ENCODE results near the gene ZFP37. TPM values are rescaled to one million over a fixed set of nuclear protein-coding genes. Genes with fewer than 3 reads are reported as not detected.
"Not testable (repeated sequence)": the region's sequence is repeated elsewhere in the genome, so short reads cannot be mapped to it uniquely, and the experiment has no call there.

The ZFP37 gene
- total RNA-seq = 5.9 and 7.0 TPM in 2 replicates
- long read RNA-seq, full-length matches to known transcripts = 20 of 22 reads
- long read RNA-seq, partial matches to known transcripts = 0 of 22 reads
- long read RNA-seq, other reads (novel, unspliced or antisense) = 2 of 22 reads

GRCh38 chr9:113056191-113057106, at the start of gene ZFP37:
ZFP37 (minus strand) TSS chr9:113056724; CDS start chr9:113056688, 36 bp downstream.
- no peak for TF ChIP-seq CTCF (IDR thresholded peaks at IDR 0.05)

GRCh38 chr9:113105345-113105744, 48.8 kb upstream of the ZFP37 start:
- not testable (repeated sequence) for H3K27ac Mint-ChIP-seq (ENCODE audit: unreplicated experiment); DNase-seq (ENCODE audit: extremely low spot score, unreplicated experiment); H3K4me1 Mint-ChIP-seq (ENCODE audit: unreplicated experiment); H3K27me3 Mint-ChIP-seq (ENCODE audit: unreplicated experiment); H3K36me3 Mint-ChIP-seq (ENCODE audit: unreplicated experiment); H3K4me3 Mint-ChIP-seq (ENCODE audit: unreplicated experiment); H3K9me3 Mint-ChIP-seq (ENCODE audit: unreplicated experiment)

More at GRCh38 chr9:113056191-113057106, at the start of gene ZFP37:
- Mint-ChIP-seq H3K27me3 (ENCODE audit: unreplicated experiment) (no peaks in the 10 kb centered on the region), H3K4me1 (ENCODE audit: unreplicated experiment) (no peaks in the 10 kb centered on the region), H3K27ac (ENCODE audit: unreplicated experiment) (no peak within 1 kb of the TSS), H3K36me3 (ENCODE audit: unreplicated experiment) (no peaks in the 10 kb centered on the region), H3K9me3 (ENCODE audit: unreplicated experiment) (peaks cover 8% of the 10 kb centered on the region), H3K4me3 (ENCODE audit: unreplicated experiment) (no peak within 1 kb of the TSS)
- peak; percentile 96 for DNase-seq (ENCODE audit: extremely low spot score, unreplicated experiment)

- H3K4me1 Mint-ChIP-seq (ENCODE audit: unreplicated experiment) = no peaks in the 10 kb centered on the region
- no peaks in the 10 kb centered on the region for H3K36me3 Mint-ChIP-seq (ENCODE audit: unreplicated experiment)
- no peak for DNase-seq (ENCODE audit: extremely low spot score, unreplicated experiment)
- no peak for TF ChIP-seq CTCF (IDR thresholded peaks at IDR 0.05)
- H3K27ac Mint-ChIP-seq (ENCODE audit: unreplicated experiment) = no peak overlapping the region
- peaks cover 19% of the 10 kb centered on the region for H3K27me3 Mint-ChIP-seq (ENCODE audit: unreplicated experiment)
- H3K9me3 Mint-ChIP-seq (ENCODE audit: unreplicated experiment) = no peaks in the 10 kb centered on the region
- no peak overlapping the region for H3K4me3 Mint-ChIP-seq (ENCODE audit: unreplicated experiment)
These were observed 39.0 kb upstream of the ZFP37 start for GRCh38 chr9:113095561-113095960.

GRCh38 chr9:113089924-113090323, 33.4 kb upstream of the ZFP37 start:
- H3K36me3 Mint-ChIP-seq (ENCODE audit: unreplicated experiment); H3K27me3 Mint-ChIP-seq (ENCODE audit: unreplicated experiment); H3K9me3 Mint-ChIP-seq (ENCODE audit: unreplicated experiment); H3K27ac Mint-ChIP-seq (ENCODE audit: unreplicated experiment); H3K4me3 Mint-ChIP-seq (ENCODE audit: unreplicated experiment); H3K4me1 Mint-ChIP-seq (ENCODE audit: unreplicated experiment); DNase-seq (ENCODE audit: extremely low spot score, unreplicated experiment): not testable (repeated sequence)

GRCh38 chr9:113089143-113089505, 32.6 kb upstream of the ZFP37 start:
- H3K9me3 Mint-ChIP-seq (ENCODE audit: unreplicated experiment); H3K4me3 Mint-ChIP-seq (ENCODE audit: unreplicated experiment); H3K36me3 Mint-ChIP-seq (ENCODE audit: unreplicated experiment); H3K4me1 Mint-ChIP-seq (ENCODE audit: unreplicated experiment); DNase-seq (ENCODE audit: extremely low spot score, unreplicated experiment); H3K27me3 Mint-ChIP-seq (ENCODE audit: unreplicated experiment); H3K27ac Mint-ChIP-seq (ENCODE audit: unreplicated experiment): not testable (repeated sequence)

GRCh38 chr9:113088456-113089142, 32.1 kb upstream of the ZFP37 start:
- DNase-seq (ENCODE audit: extremely low spot score, unreplicated experiment); H3K27me3 Mint-ChIP-seq (ENCODE audit: unreplicated experiment); H3K4me1 Mint-ChIP-seq (ENCODE audit: unreplicated experiment); H3K36me3 Mint-ChIP-seq (ENCODE audit: unreplicated experiment); H3K9me3 Mint-ChIP-seq (ENCODE audit: unreplicated experiment); H3K4me3 Mint-ChIP-seq (ENCODE audit: unreplicated experiment); H3K27ac Mint-ChIP-seq (ENCODE audit: unreplicated experiment): not testable (repeated sequence)

- H3K27me3 Mint-ChIP-seq (ENCODE audit: unreplicated experiment); H3K4me1 Mint-ChIP-seq (ENCODE audit: unreplicated experiment); H3K4me3 Mint-ChIP-seq (ENCODE audit: unreplicated experiment); H3K27ac Mint-ChIP-seq (ENCODE audit: unreplicated experiment); H3K36me3 Mint-ChIP-seq (ENCODE audit: unreplicated experiment); H3K9me3 Mint-ChIP-seq (ENCODE audit: unreplicated experiment): not testable (repeated sequence)
- peak; percentile 87 for DNase-seq (ENCODE audit: extremely low spot score, unreplicated experiment)
These were observed 6.4 kb upstream of the ZFP37 start for GRCh38 chr9:113062932-113063310.

GRCh38 chr9:113062256-113062931, 5.9 kb upstream of the ZFP37 start:
- not testable (repeated sequence) for H3K4me3 Mint-ChIP-seq (ENCODE audit: unreplicated experiment); H3K9me3 Mint-ChIP-seq (ENCODE audit: unreplicated experiment); H3K27ac Mint-ChIP-seq (ENCODE audit: unreplicated experiment); H3K36me3 Mint-ChIP-seq (ENCODE audit: unreplicated experiment); H3K27me3 Mint-ChIP-seq (ENCODE audit: unreplicated experiment); H3K4me1 Mint-ChIP-seq (ENCODE audit: unreplicated experiment)
- DNase-seq (ENCODE audit: extremely low spot score, unreplicated experiment) = peak; percentile 85

- not testable (repeated sequence) for H3K36me3 Mint-ChIP-seq (ENCODE audit: unreplicated experiment)
- peak; percentile 92 for DNase-seq (ENCODE audit: extremely low spot score, unreplicated experiment)
These were observed 4.7 kb upstream of the ZFP37 start for GRCh38 chr9:113061072-113061850.

More at GRCh38 chr9:113061072-113061850, 4.7 kb upstream of the ZFP37 start:
- H3K4me1 Mint-ChIP-seq (ENCODE audit: unreplicated experiment); H3K27ac Mint-ChIP-seq (ENCODE audit: unreplicated experiment); H3K9me3 Mint-ChIP-seq (ENCODE audit: unreplicated experiment); H3K27me3 Mint-ChIP-seq (ENCODE audit: unreplicated experiment); H3K4me3 Mint-ChIP-seq (ENCODE audit: unreplicated experiment): not testable (repeated sequence)

Data from osteocyte (in vitro differentiated cells).